IPS-11a (cell line): ENCODE results near the gene ZNF865.

Experiments
- H3K4me3 ChIP-seq: one replicate; pipeline ENCODE4 v1.5.1; 2013; ENCODE audit warnings: low read depth, low read length, control low read depth

Gene ZNF865

DNA sequence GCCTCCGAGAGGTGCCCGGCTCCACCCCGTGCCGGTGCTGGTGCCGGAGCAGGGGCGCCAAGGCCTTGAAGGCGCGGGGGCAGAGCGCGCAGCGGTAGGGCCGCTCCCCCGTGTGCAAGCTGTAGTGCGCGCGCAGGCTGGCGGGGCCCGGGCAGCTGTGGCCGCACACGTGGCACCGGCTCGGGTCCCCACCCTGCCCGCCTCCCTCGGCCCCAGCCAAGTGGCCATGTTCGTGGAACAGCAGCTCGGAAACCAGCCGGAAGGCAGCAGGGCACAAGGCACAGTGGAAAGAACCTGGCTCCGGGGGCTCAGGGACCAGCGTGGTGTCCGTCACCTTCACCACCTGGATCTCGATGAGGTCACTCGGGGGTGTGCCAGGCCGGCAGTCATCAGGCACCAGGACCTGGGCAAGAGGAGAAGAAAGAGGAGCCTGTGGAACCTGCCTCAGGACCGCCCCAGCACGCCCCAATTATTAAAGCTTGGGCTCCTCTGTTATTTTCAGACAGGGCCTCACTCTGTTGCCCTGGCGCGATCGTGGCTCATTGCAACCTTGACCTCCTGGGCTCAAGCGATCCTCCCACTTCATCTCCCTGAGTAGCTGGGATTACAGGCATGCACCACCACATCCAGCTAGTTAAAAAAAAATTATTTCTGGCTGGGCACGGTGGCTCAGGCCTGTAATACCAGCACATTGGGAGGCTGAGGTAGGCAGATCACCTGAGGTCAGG lies 17.0 kb downstream of the ZNF865 start:
- H3K4me3 ChIP-seq, result no peak overlapping the region

- no peak overlapping the region for H3K4me3 ChIP-seq
These were observed 17.7 kb downstream of the ZNF865 start for GRCh38 chr19:55623130-55623529.

DNA sequence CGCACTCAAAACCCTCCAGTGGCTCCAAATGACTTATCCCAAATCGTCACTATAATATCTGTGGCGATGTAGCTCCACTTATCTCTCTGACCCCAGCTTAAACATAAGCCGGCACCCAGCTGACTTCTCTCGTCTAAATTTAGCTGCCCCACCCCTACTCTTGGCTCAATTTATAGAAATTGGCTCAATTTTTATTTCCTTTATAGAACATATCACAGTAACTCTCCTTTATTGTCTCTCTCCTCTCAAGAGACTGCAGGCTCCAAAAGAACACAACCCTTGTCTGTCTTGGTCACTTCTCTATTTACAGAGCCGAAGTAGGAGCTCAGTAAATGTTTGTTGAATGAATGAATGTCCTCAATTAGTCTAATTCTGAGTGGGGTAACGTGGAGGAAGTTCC lies 18.1 kb downstream of the ZNF865 start:
- peak overlapping the region; percentile 21 for H3K4me3 ChIP-seq

- H3K4me3 ChIP-seq, result peak within 1 kb of the TSS; percentile 30
These were observed 18.9 kb downstream of the ZNF865 start, which contains the start of gene ZNF784 for GRCh38 chr19:55624109-55625003. Gene ZNF784 (minus strand): TSS chr19:55624566. CDS start chr19:55624561, 5 bp downstream.

DNA sequence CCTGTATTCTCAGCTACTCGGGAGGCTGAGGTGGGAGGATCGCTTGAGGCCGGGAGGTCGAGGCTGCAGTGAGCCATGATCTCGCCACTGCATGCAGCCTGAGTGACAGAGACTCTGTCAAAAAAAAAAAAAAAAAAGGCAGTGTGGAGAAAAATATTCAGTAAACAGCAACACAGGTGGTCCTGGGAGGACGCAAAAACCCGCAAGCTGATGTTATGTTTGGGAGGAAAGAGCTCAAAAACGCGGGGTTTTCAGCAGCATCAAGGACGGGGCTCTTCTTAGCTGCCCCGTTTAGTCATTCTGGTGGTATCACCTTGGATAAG lies 19.5 kb downstream of the ZNF865 start:
- no peak overlapping the region for H3K4me3 ChIP-seq

- H3K4me3 ChIP-seq, result no peak overlapping the region
These were observed 20.9 kb downstream of the ZNF865 start for GRCh38 chr19:55626350-55626749.

DNA sequence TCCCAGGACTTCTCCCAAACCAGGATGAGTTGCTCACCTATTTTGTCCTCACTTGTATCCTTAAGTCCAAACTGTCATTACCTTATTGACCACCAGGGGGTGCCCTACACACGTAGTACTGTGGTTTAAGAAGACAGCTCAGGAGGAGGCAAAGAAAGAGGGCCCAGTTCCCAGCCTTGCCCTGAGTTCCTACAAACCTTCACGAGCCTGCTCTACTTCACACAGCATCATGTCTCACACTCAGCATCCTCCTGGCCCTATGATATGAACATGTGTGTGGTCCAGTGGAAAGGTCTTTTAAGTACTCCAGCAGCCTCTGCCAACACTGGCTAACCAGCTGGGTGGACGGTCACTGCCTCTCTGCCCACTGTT lies 27.0 kb downstream of the ZNF865 start:
- no peak overlapping the region for H3K4me3 ChIP-seq

DNA sequence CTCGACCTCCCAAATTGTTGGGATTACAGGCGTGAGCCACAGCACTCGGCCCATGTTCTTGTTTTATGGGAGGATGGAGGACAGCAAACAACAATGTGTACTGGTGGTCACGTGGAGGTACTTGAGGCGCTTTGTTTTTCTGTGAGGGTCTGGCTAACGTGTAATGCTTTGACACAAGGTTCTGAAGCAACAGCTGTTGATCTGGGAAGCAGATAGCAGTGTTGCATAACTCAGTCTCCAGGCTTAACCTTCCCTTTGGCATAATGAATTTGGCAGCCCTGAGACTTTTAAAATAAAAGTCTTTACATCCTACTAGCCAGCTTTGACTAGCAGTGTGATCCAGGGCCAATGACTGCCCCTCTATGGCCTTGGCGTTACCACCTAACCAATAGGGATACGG lies 28.4 kb downstream of the ZNF865 start:
- H3K4me3 ChIP-seq, result no peak overlapping the region

DNA sequence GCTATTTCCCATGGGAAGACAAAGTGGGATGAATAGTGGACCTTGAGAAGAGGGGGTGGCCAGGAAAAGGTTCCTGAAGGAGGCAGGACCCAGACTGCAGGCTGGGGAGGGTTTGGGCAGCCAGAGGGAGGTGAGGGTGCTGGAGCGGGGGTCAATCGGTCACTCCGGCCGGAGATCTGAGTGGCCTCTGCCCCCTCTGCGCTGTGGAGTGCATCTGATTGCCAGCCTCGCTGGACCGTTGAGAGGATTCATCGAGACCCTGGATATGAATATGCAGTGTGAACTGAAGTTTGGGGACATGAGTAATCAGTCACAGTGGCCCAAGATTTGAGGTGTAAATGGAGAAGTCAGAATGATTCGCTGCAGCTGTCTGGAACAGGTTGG lies 29.9 kb downstream of the ZNF865 start:
- peak overlapping the region; percentile 99 for H3K4me3 ChIP-seq

DNA sequence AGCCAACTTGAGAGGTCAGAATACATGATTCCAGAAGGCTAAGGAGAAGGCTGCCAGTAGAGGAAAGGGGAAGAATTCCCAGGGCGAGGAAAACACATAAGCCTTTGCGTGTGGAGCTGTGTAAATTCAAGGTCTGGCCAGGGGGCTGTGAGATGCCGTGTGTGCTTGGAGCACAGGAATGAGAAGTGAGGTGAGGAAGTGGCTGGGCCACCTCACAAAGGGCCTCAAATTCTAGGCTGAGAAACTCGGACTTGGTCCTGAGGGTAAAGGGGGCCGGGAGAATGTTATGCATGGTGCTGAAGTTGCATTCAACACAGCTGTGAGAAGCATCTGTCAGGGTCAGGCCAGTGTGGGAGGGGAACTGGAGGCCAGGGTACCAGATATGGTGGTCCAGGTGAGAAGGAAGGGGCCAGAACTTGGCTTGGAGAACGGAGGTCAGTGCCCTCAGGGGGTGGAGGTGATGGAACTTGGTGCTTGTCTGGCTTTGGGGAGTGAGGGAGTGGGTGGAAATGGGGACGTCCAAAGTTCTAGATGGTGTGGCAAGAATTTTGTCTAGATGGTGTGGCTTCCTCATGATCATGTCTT lies 30.5 kb downstream of the ZNF865 start:
- H3K4me3 ChIP-seq, result peak overlapping the region; percentile 99

DNA sequence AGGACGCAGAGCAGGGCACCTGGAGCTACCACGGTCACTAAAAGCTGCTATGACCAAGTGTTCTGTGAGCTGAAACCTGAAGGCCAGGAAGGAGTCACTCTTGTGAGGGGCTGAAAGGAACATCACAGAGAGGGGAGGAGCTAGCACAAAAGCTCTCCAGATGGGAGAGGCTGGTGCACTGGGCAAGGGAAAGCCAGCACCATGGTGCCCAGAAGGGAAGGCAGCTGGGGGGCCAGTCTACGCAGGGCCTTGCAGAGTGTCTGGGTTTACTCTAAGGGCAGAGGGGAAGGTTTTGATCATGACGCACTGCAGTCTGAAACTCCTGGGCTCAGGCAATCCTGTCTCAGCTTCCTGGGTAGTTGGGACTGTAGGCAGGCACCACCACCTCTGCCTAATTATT lies 31.3 kb downstream of the ZNF865 start:
- no peak overlapping the region for H3K4me3 ChIP-seq

DNA sequence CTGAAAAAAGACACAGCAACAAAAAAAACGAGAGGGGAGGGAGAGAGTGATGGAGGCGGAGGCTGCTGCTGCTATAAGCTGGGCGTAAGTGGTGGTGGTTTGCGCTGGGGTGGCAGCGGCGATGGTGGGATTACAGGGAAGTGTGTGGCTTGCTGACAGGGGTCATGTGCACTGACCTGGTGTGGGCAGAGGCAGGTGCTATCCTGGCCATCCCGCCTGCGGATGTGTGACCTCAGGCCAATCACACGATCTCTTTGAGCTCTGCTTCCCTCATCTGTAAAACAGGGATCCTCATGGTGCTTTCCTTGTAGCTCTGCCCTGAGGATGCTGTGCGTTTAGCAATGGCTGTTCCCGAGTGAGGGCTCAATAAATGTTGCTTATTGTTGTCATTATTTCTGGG lies 32.1 kb downstream of the ZNF865 start:
- H3K4me3 ChIP-seq, result no peak overlapping the region

DNA sequence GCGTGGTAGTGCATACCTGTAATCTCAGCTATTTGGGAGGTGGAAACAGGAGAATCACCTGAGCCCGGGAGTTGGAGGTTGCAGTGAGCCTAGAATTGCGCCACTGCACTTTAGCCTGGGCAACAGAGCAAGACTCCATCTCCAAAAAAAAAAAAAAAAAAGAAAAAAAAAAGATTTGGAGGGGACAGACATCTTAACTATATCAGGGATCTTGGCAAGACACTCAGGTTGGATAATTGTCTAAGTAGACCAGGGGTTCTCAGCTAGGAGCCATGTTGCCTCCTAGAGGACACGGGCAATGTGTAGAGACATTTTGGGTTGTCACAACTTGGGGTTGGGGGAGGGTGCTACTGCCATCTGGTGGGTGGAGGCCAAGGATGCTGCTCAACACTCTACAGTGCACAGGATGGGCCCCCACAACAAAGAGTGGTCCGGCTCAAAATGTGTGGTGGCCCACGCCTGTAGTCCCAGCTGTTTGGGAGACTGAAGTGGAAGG lies 33.5 kb downstream of the ZNF865 start:
- no peak overlapping the region for H3K4me3 ChIP-seq

- H3K4me3 ChIP-seq, result peak overlapping the region; percentile 37
These were observed 34.7 kb downstream of the ZNF865 start for GRCh38 chr19:55640043-55640576.

DNA sequence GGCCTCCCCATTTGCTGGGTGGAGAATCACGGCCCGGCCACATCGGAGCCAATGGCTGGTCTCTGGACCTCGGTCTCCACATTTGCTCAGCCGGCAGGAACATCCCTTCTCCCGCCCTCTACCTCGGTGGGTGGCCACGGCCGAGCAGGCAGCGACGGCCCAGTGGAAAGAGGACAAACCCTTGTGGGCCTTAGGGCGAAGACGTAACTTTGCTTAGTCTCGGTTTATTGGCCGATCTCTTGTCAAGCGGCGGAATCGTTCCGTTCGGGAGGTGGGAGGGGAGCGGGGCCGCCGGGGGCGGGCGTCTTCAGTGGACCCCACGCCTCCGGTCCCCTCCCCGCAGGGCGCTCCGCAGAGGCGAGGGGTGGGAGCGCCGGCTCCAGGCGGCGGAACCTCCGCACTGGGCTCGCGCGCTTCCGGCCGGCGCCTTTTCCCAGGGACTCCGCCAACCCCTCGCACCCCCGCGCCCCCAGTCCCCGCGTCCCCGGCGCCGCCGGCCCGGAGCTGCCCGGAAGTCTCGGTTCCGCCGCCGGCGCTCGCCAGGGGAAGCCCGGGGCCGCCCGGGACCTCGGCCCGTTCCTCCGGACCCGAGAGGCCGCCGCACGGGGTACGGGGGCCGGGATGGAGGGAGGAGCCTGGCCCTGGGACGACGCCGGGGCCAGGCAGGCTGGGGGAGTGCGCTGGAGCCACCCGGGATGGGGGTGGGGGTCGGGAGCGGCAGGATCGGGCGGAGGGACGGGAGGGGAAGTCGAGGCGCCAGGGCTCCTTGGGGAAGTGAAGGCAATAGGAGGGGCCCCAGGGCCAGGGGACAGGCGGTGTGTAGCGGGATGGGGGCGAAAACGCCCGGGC lies 35.4 kb downstream of the ZNF865 start, which contains the start of gene ZNF580:
TSS of gene ZNF580 (plus strand) at position 426 of the 849 bp plus-strand sequence. CDS start 1,507 bp downstream, outside the sequence.
- H3K4me3 ChIP-seq, result peak within 1 kb of the TSS; percentile 64

DNA sequence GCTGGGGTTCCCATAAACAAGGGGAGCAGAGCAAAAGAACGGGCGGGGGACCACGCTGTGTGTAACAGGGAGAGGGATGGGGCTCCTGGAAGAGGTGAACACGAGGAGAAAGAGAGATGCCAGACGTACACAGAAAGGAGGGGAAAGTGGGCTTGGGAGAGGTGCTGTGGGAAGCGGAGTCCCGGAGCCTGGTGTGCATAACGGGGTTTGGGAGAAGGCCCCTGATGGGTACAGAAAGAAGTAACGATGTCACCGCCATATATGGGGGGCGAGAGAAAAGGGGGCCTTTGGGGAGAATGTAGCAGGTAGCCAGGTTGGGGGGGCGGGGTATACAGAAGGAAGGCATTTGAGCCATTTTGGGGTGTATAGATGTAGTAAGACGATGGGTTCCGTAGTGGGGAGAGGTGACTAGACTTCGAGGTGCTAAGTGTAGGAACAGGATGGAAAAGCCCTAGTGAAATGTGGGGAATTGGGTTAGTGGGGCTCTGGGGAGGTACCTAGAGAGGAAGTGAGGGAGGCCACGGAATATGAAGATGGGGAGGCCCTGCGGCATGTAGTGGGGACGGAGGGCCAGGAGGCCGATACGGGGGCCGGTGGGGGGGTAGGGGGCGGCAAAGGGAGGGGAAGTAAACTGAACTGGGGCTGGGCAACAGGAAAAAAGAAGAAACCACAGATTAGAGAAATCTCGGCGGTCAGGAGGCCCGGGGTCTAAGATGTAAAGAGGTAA lies 36.1 kb downstream of the ZNF865 start:
- peak overlapping the region; percentile 64 for H3K4me3 ChIP-seq

DNA sequence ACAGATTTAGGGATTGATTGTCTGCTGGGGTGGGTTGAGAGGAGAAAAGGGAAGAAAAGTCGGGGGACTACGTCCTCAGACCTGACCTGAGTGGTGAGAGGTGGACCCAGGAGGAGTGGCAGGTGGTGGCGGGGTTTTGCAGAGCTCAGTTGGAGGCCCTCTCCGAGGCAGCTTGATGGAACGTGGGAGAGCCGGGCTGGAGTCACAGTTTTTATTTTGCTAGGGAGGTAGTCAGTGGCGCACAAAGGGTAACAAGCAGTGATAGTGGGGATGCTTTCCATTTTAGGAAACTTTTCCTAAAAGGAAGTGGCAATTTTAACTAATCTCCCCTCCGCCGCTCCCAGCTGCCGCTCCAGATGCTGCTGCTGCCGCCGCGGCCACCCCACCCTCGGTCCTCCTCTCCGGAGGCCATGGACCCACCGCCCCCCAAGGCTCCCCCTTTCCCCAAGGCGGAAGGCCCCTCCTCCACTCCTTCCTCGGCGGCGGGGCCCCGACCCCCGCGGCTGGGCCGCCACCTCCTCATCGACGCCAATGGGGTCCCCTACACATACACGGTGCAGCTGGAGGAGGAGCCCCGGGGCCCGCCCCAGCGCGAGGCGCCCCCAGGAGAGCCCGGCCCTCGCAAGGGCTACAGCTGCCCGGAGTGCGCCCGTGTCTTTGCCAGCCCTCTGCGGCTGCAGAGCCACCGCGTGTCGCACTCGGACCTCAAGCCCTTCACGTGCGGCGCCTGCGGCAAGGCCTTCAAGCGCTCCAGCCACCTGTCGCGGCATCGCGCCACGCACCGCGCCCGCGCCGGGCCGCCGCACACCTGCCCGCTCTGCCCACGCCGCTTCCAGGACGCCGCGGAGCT lies 36.9 kb downstream of the ZNF865 start:
- H3K4me3 ChIP-seq, result peak overlapping the region; percentile 87

GRCh38 chr19:55643003-55643886 lies 37.8 kb downstream of the ZNF865 start, which contains the start of gene ZNF581:
Gene ZNF581 (plus strand): TSS chr19:55643649. CDS start chr19:55644572, 923 bp downstream.
- H3K4me3 ChIP-seq, result peak within 1 kb of the TSS; percentile 87
